Stimulated activated CD8-positive, alpha-beta memory T cell treated with anti-CD3 and anti-CD28 coated beads, Interleukin-12 subunit alpha, Interleukin-12 subunit beta, amount 100 ng/mL, for 1 hour (primary cell): ENCODE results near the gene SLN.

Experiments used
- DNase-seq: peaks from one replicate; pipeline ENCODE4 v3.0.0-alpha.2; 2020; ENCODE audit warnings: low read depth

SLN gene

DNA sequence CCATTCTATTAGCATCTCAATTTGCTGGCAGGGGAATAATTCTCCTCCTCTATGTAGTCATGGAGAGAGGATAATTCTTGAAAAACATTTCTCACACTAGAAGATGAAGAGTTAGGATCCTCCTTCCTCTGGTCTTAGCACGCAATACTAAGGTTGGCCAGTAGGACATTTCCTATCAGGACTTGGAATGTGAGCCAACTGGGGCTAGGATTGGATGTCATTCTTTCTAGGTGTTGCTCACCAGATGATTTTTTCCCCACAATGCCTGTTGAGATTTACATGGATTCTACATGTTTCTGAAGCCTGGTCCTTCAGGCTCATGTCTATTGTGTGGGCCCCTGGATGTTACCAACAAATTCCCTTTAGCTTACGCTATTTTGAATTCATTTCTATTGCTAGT, 28.0 kb downstream of the SLN start:
- no peak for DNase-seq

DNA sequence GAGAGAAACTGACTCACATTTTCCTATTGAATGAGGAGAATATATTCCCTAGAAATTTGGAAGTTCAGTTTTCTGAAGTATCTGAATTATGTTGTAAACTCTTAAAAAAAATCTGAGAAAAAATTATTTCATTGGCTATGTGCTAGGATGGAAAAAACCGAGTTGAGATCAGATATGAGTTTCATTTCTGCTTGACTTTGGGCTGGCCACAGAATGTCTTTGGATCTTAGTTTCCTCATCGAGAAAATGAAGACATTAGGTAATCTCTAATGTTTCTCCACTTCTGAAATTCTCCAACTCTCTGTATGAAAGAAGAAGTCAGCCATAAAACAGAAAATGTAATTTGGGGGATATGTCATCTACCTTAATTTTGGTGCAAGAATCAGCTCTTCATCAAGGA, 28.8 kb downstream of the SLN start:
- DNase-seq: no peak

DNA sequence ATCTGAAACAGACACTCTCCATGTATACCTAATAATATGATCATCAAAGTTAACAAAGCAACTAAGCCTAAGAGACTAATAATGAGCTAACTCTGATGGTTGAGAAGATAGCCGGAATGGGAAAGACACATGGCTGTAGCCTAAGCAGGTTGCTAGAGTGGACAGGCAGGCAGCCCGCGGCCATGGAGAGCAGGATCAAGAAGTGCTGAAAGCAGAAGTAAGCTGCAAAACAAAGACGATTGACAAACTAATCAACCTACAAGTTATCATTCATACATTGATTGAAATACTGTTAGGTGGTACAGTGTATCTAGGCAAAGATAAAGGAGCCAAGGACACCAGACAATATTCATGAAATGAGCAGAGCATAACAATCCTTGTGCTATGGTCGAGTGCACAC, 29.3 kb downstream of the SLN start:
- no peak for DNase-seq

DNA sequence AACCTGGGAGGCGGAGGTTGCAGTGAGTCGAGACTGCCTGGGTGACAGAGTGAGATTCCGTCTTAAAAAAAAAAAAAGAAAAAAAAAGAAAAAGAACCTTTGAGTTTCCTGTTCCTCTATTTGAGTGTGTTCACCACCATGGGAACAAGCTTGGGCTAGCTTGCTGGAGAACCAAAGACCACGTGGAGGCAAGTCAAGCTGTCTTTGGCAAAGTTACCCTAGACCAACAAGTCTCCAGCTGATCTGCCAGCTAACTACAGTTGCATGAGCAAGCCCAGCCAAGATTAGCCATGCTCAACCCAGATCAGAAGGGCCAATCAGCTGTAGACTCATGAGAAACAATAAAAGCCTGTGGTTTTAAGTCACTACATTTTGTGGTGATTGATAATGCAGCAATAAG, 29.7 kb downstream of the SLN start:
- DNase-seq: no peak

DNA sequence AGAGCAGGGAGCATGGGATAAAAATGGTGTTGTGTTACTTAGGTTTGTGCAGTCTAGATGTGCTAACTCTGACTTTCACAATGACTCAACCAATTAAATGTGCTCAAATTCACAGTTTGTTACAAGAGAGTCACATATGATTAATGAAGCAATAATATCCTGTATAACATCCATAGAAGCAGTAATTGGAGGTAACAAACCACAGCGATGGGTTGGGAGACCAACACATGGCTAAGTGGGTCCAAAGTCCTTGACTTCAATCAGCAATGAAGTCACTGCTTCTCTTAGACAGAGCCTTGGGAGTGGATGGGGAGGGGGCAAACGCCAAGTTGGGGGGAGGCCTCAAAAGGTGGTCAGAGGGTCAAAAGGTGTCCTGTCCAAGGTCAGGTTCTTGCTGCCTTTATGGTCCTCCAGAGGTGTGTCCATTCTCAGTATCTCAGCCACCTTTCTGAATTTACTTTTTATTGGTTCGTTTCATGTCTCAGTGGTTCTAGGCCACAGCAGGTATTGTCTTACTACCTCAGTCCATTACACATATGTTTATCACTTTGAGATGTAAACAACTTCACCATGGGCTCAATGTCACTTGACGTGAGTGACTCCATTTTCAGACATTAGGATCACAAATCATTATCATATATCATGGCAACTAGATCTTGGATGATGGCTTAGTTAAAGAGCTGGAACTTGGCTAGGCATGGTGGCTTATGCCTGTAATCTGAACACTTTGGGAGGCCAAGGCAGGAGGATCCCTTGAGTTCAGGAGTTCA, 32.4 kb downstream of the SLN start:
- no peak for DNase-seq

DNA sequence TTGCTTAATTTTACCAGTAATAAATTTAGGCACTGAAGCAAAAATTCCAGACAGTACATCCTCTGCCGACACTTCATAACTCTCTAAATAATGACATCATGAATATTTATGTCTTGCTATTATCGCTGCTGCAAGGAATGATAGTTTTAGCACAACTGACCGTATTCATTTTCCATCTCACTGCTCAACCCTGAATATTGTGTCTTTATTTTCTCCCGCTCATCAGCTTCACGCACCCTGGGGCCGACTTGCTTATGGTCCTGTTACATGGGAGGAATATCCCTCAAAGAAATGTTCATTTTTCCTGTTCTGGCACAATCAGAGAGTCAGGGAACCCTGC, 33.3 kb downstream of the SLN start:
- DNase-seq: no peak

DNA sequence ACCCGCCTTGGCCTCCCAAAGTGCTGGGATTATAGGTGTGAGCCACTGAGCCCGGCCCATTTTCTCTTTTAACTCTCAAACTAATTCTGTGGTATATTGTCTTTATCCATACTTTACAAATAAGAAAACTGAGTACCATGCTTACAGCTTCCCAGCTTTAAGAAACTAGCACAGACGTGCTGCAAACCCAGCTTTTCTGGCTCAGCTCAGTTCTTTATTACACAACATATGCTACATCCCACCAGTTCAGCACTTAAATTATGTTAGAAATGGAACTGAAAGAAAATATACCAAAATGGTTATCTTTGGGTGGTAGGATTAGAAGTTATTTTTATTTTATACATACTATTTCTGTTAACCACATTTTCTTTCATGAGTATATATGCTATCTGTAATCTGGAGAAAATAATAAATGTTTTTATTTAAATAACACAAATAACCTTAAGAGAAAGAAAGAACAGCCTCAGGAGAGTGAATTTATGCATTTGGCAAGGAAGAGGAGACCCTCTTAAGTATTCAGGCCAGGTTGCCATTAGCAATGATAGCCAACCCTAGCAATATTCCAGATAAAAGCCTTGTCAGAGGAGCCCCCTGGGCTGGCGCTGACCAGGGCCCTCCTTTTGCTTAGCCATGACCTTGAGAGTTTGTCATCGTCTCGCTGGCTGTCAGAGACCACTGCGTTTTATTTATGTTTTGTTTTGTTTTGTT, 33.8 kb downstream of the SLN start:
- no peak for DNase-seq

DNA sequence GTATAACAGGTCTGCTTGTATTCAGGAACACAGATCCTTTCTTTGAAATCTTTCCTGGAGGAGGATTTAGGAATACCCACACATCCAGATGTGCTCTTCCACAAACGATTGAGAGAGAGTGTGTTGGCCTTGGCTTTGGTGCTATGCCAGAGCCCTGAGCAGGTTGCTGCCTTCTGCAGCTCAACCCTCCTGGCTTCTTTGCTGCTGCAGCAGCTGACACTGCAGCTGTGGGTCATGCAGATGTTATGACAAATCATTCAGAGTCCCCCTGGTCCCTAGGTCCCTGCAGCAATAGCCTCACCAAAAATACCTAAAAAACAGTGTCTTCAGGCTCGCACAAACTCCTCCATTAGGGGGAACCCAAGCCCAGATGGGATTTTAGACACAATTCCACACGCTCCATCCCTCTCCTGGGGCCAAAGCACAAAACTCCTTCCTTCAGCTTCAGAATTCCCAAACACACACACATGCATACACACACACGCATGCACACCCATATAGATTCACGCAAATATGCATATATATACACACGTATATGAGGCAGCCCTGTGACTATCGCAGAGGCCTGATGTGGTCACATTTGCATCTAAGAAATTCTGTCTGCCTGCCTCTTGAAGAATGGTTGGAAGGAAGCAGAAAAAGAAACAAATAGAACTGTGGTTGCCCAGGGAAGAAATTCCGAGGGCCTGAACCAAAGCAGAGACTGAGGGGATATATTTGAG, 35.4 kb downstream of the SLN start:
- DNase-seq: no peak

DNA sequence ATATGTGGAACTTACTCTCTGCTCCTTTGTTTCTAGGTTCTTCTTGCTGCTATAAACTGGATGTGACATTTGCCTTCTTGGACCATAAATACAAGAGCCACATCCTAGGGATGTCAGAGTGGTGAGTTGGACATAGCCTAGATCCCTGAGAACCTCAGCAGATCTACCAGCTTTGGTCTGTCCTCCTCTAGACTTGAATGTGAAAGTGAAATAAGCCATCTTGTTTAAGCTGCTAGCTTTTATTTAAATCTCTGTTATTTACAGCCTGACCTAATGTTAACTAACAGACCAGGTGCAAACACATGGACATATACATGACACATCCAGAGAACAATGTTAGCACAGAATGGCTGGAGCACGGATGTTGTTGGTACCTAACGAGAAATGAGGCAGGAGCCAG, 36.0 kb downstream of the SLN start:
- DNase-seq: no peak

DNA sequence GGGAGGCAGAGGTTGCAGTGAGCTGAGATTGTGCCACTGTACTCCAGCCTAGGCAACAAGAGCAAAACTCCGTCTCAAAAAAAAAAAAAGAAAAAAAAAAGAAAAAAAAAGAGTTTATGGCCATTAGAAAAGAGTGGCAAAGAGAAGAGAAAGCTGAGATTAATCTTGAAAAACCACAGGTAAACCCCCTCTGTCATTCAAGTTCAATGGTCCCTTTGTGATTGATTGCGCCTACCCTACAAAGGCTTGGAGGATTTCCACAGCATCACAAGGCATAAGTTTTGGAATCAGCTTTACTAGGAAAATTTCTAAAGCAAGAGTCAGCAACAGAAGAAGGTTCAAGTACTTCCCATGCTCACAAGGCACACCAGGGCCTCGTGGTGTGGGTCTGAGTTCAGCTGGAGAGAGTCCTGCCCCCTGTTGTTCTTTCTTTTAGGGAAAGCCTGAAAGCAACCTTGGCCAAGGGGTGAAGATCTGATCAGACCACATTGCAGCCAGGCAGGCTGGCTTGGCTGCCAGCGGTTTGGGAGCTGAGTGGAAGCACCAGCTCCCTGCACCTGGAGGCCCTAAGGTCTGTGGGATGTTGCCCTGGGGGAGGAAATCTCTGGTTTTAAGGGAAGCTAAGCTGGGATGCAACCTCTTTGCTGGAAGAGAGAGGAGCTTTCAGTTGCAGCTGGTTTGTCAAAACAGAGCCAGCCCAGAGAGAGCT, 41.8 kb downstream of the SLN start:
- no peak for DNase-seq

DNA sequence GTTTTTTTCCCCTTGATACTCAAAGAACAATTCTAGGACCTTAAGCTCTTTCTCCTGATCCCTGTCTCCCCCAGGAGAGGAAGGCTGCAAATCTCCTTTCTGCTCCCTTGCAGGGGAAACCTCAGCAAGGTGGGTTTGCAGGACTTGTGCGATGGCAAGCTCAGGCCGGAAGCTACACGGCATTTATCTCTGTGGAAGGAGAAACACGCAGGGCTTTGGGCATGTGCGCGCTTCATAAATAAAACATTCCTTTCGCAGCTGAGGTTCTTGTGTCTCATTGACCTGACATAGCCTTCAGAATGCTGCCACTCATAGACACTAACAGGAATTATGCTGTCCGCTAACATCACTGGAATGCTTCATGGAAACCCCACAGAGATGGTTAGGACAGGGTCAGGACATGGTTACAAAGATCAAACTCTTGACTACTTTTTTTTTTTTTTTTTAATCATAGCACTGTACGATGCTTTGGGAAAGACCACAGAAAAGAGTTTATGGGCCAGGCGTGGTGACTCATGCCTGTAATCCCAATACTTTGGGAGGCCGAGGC, 42.6 kb downstream of the SLN start:
- DNase-seq: no peak

DNA sequence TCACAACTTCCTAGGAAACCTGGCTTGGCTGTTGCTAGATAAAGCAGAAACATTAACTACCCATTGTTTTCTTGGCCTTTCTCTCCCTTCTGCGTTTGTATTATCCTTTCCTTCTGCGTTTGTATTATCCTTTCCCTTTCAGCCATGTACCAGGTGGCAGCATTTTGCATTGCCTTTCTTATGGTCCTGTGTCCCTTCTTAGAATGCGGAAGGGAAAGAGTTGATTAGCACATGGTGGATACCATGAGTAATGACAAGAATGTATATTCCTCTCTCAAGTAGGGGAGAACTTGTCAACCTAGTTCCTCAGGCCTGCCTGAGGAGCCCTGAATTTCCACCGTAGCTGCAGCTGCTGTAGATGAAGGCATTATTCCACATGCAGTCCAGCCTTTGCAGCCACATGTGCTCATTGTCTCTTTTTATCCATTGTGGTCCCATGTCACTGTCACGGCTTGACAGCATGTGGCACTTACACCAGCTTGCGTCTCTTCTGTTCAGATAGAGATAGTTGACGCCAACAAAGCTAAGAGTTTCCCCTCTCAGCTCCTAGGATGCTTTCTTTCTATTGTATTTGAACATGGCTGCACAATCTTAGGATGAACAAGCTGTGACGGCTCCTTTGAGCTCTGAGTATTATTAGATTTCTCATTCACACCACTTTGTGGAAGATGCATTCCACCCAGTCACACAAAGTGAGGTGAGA, 44.8 kb downstream of the SLN start:
- DNase-seq: no peak

DNA sequence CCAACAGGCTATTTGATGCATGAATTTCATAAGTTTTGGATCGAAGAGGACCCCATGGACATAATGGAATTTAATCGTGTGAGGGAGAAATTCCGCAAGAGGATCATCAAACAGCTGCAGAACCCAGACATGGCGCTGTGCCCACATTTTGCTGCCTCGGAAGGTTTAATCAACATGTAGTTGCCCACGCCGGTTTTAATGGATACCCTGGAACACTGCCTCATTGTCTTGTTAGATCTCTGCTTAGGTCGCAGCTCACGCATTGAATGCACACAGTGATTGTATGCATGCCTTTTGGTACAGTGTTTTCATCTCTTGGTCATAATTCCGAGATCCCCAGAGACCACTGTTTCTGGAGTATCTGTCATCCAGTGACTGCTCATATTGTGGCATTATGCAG, 46.8 kb downstream of the SLN start:
- DNase-seq: no peak

DNA sequence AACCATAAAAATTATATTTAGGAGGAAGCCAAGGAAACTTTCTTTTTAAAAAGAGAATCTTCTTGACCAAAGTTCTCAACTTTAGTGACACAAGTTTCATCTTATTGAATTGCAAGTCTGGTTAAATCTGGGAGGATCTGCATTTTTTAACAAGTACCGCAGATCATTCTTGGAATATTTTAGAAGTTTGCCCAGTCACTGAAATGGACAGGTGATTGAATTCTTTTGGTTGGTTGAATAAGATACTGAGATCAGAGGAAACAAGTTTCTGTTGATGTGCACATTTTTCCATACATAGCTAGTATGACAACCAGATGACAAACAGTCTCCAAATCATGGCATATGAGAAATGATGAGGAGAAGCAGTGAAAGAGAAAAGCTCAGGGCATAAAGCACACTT, 50.2 kb downstream of the SLN start:
- no peak for DNase-seq

DNA sequence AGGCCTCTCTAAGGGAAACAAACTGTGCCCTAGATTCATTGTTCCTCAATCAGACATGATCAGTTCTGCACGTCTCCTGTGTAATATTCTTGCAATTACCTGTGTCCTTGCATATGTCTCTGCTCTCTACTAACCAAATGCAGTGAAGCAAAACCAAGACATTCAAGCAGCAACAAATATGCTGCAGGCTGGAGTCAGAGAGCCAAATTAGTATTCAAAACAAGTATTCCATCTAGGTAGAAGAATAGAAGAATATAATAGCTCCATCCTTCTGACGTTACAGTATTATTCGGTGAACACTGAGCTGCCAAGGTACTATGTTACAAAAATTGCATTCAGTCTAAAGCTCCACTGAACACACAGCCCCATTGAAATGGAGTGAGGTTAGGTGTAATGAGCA, 51.8 kb downstream of the SLN start:
- DNase-seq: no peak

DNA sequence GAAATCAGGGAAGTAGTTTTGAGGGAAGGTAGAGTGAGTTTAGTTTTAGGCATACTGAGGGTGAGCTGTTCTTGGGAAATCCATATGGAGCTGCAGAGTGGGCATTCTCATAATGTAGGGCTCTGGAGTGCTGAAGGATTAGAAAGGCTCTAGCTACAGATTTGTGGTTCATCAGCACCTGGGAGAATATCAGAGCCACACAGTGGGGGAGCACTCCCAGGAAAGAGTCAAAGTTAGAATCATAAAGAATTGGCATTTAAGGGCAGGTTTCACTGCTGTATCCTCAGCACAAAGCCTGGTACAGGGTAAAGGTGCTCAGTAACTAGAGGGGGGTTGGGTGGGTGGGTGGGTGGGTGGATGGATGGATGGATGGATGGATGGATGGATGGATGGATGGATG, 52.5 kb downstream of the SLN start:
- DNase-seq: no peak
